Measurements from ENCODE around the gene ZNF710.

Gene ZNF710

DNA sequence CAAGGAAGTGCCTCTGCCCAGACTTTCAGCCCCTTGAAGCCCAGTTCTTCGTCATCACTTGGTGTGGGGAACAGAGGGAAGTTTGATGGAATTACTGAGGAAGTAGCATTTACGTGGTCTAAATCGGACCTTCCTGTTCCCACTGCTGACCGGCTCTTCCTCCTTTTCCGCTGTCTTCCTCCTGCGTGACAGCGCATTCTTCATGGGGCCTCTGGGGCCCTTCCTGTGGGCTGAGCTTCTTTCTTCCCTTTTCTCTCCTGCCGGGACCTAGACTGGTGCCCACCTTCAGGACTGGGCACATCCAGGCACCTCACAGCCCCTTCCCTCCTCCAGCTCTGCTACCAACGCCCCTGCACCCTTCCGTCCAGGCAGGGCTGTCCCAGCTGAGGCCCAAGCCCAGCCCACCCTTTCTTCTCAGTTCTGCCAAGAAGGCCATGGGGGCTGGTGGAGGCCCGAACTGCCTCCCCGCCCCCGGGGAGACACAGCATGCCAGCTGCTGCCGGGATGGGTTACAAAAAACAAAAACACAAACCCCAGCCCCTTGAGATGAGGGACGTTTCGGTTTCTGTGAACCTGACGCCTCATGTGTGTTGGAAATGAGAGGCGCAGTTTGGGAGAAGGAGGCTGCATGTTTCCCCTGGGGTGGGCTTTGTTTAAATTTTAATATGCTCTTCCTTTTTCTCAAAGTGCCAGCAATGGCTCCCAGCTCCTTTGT, 19.1 kb downstream of the ZNF710 start:
- no peak for DNase-seq

DNA sequence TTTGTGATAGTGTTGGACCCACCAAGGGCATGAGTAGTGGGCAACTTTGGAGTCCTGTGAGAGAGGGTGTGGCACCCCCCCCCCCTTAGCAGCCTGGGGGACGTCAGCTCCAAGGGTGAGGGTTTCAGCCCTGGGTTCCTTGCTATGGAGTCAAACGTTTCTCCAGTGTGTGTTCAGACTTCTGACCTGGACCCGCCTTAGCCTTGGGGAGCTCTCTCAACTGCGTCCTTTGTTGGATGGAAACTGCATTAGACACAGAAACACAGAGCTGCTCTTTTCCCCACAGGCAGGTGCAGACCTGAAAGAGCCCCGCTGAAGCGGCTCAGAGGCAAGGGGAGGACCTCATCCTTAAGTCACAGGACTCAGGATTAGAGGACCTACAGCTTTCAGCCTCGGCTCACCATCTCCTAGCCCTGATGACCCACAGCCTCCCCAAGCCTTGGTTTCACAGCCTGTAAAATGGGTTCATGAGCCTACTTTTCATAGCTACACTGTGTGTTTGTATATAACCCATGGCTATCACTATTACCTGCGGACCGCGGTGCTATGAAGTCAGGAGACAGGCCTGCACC, 19.9 kb downstream of the ZNF710 start:
- no peak for DNase-seq

DNA sequence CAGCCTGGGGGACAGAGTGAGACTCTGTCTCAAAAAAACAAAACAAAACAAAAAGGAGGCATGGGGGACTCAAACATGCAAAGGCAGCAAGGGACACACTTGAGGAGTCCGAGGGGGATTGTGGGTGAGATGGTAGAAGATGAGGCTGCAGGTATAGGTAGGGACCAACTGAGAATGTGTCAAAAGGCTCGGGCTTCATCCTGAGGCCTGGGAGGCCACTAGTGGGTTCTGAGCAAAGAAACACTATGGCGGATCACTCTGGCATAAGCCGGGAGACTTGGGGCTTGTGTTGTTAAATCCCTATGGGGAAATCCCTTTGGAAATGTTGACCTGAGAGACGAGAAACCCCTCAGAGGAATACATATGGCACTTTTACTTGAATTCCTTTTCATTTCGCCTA, 21.2 kb downstream of the ZNF710 start:
- DNase-seq, result no peak

DNA sequence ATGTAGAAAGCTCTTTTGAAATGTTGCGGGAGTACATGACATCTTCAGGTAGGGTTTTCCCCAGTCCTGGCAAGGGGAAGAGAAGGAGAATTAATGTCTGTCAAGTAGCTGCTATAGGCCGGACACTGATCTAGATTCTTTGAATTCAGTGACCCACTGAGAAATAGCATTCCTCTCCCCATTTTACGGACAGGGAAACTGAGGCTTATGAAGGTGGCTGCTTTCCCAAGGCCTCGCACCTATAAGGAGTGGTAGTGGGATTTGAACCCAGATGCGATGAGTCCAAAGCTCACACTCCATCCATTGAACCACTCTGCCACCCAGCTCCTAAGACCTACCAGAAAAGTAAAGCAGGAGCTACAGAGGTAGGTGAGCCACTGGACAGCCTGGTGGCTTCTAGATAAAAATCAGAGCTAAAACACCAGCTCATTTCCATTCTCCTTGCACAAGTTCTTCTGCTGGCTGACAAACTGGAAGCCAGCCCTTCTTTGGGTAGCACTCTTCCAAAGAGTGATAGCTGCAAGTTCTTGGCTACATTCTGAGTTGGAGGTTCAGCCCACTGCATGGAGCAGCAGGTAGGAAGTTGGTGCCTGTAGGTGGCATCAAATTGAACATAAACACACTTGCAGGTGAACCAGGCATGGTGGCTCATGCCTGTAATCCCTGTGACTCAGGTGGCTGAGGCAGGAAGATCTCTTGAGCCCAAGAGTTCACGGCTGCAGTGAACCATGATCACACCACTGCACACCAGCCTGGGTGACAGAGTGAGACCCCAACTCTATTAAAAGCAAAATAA, 22.0 kb downstream of the ZNF710 start:
- no peak for DNase-seq

DNA sequence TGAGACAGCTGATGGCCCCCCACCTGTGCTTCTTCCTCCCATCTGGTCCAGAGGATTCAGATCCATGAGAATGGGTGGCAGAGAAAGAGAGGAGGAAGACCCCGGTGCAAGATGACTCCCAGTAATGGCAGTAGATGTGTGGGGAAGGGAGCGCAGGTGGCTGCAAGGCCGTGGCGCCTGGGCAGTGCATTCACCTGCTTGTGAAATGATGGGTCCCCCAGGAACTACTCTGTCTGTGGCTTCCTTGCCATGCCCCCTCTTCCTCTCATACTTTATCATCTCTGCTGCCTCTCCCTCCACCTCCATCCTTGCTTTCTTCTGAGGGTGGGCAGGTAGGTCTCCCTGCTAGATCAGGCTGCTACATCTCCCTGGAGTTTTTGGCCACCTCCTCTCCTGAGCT, 23.3 kb downstream of the ZNF710 start:
- no peak for DNase-seq

DNA sequence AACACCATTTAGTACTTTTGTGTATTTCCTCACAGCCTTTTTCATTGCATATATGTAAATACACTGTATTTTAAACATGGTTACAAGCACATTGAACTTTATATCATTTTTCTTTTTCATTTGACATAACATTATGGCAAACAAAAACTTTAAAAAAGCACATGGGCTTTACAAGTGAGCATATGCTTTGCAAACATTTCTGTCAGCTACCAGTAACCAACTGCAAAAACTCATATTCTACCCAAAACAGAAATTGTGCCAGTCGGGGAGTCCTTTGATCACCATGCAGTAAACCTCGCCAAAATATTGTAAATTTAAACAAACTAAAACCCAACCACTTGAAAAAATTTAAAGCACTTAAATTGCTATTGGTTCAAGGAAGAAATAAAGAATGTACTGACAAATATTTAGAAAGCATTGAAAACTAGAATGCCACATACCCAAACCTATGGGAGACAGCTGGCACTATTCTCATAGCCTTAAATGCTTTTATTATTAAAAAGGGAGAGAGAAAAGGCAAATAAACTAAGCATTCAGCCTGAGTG, 24.4 kb downstream of the ZNF710 start:
- no peak for DNase-seq

DNA sequence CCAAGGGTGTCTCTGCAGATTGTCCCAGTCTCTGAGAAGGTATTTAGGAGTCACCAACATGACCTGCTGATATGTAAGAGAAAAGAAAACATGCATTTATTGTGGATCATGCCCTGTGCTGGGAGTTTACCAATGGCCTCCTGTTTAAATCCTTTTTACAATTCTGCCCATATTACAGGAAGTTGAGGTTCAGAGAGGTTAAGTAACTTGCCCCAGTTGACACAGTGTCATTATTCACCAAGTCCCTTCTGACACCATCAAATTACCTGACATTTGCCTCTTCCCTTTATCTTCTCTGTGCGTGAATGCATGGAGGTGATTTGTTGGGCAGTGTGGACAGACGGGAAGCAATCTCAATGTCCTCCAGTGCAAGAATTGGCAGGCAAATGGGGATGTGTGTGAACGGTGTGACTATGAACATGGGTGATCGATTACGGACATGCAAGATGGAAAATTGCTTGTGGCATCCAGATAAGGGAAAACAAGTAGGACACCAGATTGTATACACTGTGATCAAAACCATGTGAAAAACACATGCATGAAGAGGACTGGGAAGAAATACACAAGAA, 27.3 kb downstream of the ZNF710 start:
- DNase-seq, result no peak

DNA sequence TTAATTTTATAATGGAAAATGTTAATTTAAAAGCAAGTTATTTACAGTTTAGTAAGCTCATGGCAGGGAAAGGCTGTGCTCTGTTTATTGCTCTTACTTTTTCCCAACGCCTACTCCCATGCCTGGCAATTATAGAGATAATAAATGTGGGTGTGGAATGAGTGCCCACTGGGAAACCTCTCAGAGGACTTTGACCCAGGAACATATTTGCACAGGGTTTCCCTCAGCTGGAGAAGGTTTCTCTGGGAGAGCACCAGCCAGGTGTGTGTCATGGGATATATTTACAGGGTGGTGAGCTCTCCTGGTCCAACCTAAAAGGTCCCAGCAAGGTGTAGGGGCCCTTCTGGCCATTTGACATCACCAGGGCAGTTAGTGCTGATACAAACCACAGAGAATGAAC, 27.9 kb downstream of the ZNF710 start:
- no peak for DNase-seq

DNA sequence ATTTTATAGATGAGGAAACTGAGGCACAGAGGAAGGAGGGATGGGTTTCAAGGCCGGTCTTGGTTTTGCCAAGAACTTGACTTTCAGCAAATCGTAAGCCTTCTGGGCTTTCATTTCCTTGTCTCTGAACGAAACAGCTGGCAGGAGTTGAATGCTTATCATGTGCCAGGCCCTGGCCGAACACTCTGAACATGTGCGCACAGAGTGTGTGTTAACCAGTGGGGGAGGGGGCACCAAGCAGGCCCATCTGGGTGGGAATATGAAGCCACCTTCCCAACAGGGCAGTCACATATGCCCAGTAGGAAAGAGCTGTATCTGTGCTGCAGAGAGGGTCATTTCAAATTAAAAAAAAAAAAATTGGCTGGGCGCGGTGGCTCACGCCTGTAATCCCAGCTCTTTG, 29.3 kb downstream of the ZNF710 start:
- DNase-seq, result peak; percentile 70

DNA sequence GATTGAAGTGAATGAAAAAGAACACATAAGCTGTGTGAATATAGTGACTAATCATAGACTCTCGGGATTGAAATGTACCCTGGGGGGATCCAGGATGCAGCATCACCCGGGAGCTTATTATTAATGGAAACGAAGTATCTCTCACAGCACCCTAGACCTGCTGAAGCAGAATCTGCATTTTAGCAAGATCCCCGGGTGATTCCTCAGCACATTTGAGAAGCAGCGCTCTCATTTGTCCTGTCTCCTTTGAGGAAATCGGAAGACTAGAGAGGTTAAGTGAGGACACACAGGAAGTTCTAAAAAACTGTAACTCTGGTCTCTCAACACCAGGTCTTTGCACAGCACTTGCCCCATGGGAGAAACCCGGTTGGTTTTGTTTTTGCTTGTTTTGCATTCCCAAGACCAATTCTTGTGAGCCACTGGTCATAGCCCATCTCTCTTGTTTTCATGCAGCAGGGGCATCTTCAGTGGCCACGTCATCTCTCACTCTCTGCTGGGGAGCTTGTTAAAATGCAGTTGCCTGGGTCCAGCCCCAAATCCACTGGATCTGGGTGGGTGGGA, 30.2 kb downstream of the ZNF710 start:
- peak; percentile 51 for DNase-seq

DNA sequence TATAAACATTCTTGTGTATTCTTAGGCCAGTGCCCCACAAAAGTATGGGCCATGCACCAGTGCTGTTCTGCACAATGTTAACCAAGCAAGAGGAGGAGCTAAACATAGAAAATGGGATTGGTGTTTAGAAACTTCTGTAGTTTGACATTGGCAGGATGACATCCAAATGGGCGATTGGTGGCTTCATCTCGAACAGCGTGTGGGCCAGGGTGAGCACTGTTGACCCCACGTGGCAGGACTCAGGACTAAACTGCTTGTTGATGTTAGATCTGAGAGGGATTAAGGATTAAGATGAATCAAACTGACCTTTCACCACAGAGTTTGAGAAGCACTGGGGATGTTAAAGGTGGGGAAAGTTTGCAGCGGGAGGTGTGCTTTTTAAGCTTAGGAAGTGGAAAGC, 31.9 kb downstream of the ZNF710 start:
- no peak for DNase-seq

DNA sequence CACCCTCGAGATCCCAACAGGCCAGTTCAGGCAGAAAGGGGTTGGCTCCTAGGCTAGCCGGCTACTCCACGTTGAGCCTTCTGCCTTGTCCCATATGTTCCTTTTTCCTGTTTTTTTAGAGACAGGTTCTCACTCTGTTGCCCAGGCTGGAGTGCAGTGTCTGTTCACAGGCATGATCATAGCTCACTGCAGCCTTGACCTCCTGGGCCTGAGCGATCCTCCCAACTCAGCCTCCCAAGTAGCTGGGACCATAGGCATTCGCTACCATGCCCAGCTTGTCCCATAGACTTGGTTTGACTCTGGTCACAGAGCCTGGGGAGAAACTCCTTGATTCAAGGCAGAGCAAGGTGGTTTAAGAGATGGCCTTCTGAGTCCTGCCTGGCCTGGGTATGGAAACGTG, 32.3 kb downstream of the ZNF710 start:
- DNase-seq, result no peak

DNA sequence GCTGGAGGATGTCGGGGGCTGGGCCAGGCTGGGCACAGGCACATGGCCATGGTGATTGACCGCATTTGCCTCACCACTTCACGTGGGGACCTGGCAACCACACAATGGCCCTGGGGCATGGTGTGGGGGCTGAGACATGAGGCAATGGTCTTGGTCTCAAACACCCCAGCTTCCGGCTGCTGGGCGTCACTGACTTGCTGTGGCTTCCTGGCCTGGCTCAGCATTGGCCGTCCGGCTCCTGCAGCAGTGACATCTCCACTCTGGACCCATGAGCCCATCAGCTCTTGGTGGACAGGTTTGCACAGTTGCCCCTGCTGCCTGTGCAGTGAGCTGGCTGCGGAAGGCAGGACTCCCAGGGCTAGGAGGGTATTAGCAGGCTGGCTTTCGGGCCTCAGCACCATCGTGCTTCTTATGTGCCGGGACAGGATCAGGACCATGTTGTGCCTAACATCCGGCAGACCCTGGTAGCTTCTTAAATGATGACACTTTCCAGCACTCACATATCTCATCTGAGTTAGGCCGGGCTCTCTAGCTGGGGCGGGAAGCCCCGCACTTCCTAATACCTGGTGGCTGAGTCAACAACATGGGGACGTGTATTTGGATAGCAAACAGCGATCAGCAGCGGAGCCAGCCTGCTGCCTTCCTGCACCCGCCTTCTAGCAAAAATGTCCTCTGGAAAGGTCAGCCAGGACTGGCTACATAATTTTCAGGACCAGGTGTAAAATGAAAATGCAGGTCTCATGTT, 34.1 kb downstream of the ZNF710 start:
- peak; percentile 84 for DNase-seq

DNA sequence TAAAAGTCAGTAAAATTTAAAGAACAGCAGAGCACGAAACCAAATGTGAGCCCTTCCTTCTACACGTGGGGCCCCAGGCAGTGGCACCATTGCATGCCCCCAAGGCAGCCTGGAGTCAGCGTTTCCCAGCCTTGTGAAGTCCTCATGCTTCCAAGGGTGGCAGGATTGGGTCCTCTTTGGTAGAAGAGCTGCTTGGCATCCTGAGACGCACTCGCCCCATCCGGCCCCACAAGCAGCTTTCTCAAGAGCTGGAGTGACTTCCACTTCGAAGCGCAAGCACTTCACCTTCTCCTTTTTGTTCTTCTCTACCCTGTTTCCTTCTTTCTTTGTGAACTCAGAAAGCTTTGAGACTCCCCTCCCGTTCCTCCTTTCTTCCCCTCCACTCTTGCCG, 34.7 kb downstream of the ZNF710 start:
- peak; percentile 57 for DNase-seq

DNA sequence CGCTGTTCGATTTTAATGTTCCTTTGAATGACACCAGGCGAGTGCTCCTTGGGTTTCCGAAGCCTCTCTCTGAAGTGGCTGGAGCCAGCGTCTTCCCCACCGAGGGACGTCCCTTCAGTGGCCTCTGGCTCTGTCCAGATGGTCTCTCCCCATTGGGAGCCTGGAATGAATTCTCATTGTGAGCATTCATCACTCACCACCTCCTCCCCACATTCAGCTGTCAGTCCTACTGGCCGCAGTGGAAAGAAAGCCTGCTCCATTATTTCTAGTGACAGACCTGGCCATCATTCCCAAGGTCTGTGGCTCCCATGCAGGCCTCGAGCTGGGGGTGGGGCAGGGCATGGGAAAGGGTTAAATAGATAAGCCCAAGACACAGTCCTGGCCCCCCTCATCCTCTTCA, 35.2 kb downstream of the ZNF710 start:
- DNase-seq, result no peak

DNA sequence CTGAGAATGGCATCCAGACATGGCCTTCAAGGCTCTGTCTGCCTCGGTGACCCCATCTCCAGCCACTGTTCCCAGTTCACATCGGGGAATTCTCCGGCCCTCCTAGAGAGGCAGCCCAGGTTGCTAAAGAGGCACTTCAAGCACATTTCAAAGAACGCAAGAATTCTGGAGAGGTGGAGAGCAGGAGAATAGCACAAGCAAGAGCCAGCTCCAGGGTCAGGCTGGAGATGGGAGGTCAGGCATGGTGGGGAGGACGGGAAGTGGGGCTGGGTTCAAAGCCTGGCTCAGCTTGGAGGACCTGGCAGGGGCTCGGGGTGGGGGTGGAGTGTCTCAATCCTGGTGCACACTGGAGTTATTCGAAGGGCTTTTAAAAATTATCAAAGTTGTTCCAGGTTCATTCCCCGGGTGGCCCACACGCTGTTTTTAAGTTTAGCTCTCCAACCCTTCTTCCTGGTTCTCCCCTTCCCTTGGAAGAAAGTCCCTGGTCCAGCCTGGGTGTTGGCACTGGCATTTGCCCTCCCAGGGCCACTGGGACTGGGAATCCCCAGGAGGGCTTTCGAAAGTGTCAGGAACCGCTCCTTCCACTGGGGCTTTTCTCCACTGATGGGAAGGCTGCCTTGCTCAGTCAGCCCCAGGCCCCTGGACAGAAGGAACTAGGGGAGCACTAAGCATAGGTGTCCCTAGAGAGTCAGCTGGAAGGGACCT, 35.8 kb downstream of the ZNF710 start:
- no peak for DNase-seq

DNA sequence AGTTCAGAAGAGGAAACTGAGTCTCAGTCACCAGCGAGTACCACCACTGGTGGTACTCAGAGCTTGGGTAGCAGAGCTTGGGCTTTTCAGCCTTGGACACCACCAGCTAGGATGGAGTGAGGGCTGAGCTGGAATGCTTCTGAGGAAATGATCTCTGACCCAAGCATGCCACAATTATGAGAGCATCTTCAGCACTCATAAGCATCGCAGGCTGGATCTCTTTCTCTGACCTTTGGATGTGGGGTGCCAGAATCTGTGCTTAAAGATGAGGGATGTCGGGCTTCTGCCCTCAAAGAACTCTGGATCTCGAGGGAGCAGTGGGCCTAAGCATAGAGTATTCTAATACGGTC, 36.4 kb downstream of the ZNF710 start:
- DNase-seq, result no peak

DNA sequence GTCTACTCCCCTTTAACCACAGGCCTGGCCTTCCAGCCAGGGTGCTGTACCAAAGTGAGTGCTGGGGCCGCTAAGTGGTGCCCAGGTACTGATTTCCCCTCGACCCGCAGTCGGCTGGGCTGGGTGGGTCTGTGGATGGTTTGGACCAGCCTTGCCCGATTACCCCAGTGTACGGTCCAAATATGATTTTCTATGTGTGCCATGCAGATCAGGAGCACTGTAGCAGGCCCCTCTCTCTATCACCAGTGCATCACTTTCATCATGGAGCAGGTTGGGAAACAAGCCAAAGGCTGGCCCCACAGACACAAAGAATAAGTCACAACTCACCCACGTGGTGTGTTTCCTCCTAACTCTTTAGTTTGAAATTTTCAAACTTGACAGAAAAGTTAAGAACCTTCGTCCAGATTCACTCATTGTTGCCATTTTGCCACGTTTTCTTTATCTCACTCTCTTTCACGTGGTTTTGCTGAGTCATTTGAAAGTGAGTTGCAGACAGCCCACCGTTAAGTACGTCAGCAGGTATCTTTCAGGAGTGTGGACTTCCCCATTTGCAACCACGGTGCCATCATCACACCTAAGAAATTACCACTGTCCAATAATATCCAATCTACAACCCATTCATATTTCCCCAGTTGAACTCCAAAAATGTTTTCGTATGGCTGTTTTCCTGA, 37.0 kb downstream of the ZNF710 start:
- DNase-seq, result peak; percentile 56

DNA sequence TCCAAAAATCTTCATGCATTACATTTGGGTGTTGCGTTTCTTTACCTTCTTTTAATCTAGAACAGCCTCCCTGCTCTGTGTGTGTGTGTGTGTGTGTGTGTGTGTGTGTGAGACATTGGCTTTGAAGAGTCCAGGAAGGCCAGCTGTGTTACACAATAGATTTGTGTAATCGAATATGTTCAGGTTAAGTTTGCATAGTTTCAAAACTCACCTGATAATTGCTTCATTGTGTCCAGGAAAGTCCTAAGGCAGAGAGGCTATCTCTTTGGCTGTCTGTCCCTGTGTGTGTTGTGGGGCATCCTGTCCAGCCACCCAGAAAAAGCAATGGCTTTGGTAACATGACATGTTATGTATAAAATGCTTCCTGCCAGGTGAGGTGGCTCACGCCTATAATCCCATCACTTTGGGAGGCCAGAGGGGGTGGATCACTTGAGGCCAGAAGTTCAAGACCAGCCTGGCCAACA, 37.5 kb downstream of the ZNF710 start:
- DNase-seq, result no peak

DNA sequence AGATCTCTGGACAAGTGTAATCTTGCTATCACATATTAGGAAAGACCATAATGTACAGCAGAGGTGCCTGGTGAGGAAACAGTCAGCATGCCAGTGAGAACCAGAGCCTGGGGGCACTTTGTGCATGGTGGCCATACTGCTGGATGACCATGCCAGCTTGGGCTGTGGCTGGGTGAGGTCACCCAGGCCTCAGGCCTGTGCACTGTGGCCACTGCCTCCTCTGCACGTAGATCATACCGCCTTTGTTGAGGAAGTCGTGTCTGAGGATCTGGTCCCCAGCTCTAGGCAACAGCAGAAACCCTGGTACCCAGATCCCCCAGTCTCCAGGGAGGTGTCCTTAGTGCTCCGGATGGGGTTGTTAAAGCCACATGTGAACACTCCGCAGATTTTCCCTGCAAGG, 38.9 kb downstream of the ZNF710 start:
- no peak for DNase-seq

DNA sequence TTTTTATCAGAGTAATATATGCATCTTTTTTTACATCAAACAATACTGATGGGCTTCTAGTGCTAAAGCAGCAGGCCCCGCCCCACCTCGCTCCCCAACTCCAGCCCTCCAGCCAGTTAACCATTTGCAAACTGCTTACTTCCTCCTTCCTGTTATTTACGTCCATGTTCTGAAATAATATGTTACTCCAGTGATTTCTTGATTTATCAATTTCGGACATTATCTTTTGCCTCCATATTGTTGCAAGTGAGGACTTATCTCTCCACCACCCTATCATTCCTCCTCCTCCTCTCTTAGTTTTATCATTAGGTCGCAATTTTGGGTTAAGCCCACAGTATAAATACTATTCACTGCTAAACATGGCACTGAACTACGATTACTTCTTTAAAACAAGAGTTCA, 39.5 kb downstream of the ZNF710 start:
- DNase-seq, result peak; percentile 79

Data from hematopoietic multipotent progenitor cell treated with erythropoietin and hydrocortisone succinate and interleukin-3 and kit ligand, for 6 days (in vitro differentiated cells).